NOMO-1 (cell line): ENCODE data around the gene TOLLIP.
"Not testable (repeated sequence)": the region's sequence is repeated elsewhere in the genome, so short reads cannot be mapped to it uniquely, and the experiment has no call there.

Experiments used
- DNase-seq, 2 experiments: peaks; one replicate each; lab custom pipeline; 2025; ENCODE audit not compliant: unreplicated experiment in 2 of 2; lab: John Stamatoyannopoulos, UW

TOLLIP gene

DNA sequence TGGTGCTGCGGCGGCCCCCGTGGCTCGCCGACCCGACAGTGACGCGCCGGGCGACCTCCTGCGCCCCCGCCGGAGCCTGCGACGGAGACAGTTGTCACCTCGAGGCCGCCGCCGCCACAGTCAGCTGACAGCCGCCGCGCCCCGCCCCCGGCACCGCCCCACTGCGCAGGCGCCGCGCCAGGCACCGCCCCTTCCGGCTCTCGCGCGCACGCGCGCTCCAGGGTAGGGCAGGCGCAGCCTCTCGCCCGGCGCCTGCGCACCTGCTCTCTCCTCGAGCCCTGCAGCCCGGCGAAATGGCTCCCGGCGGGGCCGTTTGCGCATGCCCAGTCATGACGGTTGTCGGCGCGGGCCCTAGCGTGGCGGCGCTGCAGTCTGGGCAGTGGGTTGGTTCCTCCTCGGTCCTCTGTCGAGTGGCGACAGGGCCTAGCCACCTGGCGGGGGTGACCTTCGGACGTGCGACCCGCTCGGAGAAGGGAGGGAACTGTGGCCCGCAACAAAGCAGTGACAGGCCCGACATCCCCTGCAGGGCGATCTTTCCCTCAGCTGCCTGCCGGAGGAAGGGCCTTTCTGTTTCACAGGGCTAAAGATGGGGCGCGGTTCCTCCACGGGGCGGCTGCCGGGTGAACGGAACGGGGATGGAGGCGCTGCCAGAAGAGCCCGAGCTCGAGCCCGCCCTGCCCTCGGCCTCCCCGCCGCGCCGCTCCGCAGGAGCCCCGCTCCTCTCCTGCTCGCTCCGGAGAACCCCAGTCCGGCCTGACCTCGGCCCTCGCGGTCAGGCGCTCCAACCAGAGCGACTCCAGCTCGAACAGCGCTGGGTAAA, at the start of gene TOLLIP:
Gene TOLLIP (minus strand): TSS at position 135 of the 820 bp plus-strand sequence. CDS start 134 bp downstream, at position 1.
- DNase-seq, result peak; percentile 88 to 95

DNA sequence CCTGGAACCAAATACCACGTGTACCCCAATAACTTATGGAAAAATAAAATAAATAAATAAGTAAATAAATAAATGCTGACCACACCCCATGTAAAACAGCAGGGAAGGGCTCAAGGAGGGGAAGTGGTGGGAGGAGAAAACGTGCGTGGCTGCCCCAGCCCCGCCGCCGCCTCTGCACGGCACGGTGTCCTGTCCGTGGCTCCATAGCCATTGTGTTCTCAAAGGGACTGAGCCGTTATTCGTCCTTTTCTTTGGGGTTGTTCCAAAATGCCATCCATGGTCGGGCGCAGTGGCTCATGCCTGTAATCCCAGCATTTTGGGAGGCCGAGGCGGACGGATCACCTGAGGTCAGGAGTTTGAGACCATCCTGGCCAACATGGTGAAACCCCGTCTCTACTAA, 49.5 kb upstream of the TOLLIP start:
- not testable (repeated sequence) for DNase-seq

DNA sequence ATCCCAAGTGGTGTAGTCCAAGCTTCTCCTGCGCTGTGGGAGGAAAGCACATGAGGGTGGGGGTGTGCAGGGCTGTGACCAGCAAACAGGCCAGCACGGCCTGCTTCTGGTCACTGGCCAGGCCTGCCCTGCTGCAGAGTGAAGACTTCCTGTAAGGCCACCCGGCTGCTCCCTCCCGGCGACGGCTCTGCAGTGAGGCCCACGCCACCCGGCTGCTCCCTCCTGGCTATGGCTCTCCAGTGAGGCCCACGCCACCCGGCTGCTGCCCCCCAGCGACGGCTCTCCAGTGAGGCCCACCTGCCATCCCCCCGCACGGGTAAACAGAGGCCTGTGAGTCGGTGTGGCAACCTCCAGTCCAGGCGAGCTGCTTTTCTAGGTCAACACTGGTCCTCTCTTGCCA, 48.9 kb upstream of the TOLLIP start:
- no peak for DNase-seq

DNA sequence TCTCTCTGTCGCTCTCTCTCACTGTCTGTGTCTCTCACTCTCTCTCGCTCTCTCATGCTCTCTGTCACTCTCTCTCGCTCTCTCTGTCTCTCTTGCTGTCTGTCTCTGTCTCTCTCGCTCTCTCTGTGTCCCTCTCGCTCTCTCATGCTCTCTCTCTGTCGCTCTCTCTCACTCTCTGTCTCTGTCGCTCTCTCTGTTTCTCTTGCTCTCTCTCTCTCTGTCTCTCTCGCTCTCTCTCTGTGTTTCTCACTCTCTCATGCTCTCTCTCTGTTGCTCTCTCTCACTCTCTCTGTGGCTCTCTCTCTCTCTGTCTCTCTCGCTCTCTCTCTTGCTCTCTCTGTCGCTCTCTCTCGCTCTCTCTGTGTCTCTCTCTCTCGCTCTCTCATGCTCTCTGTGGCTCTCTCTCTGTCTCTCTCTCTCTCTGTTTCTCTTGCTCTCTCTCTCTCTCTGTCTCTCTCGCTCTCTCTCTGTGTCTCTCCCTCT, 47.1 kb upstream of the TOLLIP start:
- no peak for DNase-seq

DNA sequence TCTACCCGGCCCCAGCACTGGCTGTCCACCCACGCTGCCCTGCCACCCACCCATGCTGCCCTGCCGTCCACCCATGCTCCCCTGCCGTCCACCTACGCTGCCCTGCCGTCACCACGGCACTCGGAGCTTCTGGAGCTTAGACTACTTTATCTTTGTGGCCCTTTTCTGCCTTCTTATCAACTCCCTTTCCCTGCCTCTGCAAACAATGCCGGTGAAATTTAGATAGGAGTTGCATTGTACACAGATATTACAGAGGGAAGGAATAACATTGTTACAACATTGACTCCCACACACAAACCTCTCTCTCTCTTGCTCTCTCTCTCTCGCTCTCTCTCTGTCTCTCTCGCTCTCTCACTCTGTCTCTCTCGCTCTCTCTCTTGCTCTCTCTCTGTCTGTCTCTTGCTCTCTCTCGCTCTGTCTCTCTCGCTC, 46.6 kb upstream of the TOLLIP start:
- DNase-seq, result no peak

DNA sequence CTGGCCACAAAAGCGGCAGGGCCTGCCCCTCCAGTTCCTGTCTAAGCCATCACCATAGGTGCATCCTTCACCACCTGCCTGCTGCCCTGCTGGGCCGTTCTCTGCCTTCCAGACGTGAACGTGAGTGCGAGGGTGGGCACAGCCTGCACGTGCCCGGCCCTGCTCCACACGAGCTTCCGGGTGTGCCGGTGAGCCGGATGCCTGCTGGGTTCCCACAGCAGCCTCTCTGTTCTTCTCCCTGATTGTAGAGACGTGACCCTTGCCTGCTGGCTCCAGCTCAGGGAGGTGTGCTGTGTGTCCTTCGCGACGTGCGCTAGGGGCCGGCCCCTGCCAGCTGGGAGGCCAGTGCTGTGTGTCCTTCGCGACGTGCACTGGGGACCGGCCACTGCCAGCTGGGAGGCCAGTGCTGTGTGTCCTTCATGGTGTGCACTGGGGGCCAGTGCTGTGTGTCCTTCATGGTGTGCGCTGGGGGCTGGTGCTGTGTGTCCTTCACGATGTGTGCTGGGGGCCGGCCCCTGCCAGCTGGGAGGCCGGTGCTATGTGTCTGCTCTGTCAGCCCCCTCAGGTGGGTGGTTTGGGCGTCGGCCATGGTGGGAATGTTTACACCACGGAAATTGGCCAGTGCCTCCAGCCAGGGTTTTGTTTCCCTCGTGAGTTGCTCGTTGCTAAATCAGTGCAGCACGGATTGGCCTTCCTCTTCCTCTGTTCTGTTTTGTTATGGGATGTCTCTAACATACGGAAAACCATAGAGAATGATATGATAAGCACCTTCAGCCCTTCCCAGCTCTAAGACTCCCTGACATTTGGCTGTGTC, 44.9 kb upstream of the TOLLIP start:
- DNase-seq, result no peak

DNA sequence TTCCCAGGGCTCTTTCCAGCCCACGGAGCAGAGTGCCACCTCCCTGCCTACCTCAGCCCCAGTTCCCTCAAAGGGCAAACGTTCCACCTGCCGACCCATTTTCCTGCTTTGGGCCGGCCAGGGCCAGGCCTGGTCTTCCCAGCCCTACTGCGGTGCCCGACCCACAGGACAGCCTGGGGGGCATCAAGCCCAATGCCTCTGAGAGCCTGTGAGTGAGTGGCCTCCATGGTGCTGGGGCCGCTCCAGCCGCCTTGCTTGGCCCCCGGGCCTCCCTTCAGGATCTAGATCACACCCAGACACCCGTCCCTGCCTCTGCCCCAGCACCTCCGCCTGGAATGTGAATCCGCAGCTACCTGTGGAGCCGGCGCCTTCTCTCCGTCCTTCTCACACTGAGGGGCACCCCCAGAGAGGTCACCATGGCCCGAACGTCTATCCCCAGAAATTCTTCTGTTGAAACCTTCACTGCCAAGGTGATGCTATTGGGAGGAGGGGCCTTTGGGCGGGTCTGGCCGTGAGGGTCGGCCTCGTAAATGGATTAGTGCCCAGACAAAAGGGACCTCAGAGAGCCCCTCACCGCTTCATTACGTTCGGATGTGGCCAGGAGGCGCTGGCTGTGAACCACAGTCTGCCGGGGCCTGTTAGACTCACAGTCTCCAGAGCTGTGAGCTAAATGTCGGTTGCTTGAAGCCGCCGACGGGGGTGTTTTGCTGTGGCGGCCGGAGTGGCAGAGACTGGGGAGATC, 44.1 kb upstream of the TOLLIP start:
- DNase-seq, result no peak

DNA sequence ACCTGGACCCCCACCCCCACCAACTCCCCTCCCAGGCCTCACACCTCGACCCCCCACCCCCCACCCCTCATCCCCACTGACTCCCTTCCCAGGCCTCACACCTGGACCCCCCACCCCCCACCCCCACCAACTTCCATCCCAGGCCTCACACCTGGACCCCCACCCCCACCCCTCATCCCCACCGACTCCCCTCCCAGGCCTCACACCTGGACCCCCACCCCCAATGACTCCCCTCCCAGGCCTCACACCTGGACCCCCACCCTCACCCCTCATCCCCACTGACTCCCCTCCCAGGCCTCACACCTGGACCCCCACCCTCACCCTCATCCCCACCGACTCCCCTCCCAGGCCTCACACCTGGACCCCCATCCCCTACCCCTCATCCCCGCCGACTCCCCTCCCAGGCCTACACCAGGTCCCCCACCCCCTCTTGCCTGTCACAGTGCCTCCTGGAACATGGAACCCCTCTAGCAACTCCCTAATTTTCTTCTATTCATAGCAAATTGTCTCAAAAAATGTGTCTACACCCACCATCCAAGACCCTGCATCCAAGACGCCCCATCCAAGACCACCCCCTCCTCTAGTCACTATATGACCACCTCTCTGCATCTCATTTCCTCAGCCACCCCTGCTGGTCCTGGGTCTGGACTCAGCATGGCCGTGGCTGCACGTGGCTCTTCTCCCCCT, 43.4 kb upstream of the TOLLIP start:
- no peak for DNase-seq

DNA sequence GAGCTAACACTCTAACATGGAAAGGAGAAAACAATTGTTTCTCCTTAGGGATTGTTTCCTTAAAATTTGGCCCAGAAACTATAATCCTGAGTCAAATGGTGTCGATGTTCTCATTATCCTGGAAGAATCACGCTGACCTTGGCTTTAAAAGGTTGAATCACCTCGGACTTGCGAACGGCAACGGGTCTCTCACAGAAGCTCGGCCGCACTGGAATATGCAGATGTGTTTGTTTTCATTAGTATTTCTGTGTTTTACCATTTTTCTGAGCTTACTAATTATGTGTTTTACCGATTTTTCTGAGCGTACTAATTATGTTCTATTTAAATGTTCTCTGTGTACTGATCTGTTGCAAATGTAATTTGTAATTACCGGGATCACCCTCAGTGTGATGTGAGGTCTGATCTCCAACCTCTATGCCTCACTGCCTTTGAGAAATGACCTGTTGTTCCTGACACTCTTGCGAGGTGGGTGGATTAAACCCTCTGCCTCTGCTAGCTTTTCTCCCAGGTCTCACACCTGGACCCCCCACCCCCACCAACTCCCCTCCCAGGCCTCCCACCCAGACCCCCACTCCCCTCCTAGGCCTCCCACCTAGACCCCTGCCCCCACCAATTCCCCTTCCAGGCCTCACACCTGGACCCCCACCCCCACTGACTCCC, 42.0 kb upstream of the TOLLIP start:
- no peak for DNase-seq

DNA sequence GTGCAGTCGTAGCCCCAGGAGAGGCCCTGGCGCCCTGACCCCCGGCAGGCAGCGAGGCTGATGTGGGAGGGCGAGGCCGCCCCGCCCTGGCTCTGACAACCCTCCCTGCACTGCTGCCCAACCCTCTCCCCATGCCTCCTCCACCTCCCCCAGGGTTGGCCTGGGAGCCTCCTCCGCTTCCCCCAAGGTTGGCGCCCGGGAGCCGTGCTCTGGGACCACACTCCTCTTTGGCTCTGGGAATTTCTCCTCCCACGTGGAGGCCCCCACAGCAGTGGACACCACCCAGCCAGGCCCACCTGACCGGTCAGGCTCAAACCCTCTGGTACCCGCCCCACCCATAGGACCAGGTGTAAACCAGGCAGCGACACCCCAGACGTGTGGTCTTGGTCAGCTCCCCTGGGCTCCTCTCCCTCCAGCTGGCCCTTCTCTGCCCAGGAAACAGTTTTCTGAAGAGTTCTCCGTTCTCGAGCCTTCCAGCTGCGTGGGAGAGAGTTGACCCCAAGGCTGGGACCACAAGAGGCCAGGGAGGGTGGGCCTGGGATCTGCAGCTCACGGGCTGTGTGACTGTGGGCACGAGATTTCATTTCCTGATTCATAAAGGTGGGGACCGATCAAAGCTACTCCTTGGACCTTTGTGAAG, 40.8 kb upstream of the TOLLIP start:
- DNase-seq, result no peak

DNA sequence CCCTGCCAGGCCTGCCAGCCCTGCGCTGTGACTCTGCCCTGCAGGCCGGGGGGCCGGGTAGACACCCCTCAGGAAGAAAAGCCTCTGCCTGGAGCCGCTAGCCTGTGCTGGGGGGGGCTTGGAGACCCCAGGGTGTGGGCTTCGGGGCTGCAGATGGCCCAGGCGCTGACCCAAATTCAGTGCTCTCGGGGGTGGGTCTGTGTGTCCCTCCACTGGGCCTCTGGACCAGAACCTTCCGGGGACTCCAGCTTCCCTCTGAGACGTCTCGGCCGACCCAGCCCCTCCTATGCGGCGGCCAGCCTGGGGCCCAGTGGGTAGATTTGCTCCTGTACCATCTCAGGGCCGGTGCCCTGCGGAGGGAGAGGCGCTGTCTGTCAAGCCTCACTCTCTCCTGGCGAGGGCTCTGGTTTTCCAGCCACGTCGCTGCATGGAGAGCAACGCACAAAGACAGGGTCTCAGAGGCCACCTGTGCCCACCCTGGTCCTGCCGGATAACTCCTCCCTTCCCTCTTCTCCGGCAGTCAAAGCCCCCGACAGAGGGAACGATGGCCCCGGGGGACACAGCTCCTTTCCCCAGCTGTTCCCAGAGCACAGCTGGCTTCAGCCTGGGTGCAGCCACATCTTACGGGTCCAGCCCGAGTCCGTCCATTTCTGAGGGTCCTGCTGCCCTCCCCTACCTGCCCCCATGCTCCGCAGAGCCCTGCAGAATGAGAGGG, 40.1 kb upstream of the TOLLIP start:
- no peak for DNase-seq

DNA sequence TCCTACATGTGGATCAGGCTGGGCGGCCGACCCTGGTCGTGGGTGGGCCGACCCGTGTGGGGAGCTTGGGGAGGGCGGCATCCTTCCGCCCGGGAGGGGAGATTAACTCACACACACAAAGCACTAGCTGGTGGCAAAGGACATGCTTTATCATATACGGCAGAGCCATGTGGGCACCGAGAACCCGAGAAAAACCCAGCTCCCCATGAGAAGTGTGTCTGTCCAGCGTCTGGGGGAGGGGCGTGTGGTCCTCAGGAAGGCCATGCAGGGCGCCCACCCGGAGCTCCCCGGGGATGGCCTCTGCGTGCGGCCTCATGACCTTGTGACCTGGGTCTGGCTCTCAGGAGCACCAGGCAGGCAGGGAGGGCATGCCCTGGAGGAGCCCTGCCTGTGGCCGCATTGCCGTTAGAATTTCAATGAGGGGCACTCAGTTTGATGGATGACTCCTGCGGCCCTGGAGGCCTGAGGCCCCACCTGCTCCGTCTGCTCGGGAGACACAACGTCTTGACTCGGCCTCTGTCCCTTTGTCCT, 39.4 kb upstream of the TOLLIP start:
- DNase-seq, result no peak

DNA sequence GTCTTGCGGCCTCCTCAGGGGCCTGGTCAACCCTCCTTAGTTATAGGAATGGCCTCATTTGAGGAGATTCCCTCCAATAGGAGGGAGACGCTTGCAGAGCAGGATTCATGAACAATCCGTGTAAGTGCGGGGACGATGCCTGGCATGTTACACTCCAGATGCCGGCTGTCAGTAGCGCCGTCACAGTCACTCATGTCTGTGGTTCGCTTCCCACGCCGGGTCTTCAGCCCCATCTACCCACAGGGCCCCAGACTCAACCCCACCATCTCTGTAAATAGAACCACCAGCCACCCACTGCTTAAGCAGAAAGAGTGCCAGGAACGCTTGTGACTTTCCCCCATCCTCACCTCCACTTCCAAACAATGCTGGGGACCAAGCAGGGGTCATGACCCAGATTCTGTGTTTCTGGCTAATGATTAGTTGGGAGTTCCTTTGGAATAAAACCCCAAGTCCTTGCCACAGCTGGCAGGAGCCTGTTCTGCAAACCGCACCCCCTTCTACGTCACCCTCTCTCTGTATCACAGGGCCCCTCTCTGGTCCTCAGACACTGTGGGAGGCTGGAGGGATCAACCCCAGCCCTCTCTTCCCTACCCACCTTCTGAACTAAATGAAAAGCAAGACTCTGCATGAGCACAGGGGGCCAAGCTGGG, 38.8 kb upstream of the TOLLIP start:
- DNase-seq, result no peak

DNA sequence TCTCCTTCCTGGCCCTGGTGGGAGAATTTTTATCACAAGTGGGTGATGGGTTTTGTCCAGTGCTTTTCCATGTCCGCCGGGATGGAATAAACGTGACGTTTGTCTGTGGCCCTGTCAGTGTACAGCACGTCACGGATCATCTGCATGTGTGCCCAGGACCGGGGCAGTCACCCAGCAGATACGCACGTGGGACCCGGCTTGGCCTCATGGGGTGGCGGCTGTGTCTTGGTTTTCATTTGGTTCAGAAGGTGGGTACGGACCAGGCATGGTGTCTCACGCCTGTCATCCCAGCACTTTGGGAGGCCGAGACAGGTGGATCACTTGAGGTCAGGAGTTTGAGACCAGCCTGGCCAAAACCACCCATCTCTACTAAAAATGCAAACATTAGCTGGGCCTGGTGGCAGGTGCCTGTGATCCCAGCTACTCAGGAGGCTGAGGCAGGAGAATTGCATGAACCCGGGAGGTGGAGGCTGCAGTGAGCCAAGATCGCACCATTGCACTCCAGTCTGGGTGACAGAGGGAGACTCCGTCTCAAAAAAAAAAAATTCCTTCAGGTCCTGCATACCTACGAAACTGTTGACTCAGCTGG, 38.1 kb upstream of the TOLLIP start:
- not testable (repeated sequence) for DNase-seq

DNA sequence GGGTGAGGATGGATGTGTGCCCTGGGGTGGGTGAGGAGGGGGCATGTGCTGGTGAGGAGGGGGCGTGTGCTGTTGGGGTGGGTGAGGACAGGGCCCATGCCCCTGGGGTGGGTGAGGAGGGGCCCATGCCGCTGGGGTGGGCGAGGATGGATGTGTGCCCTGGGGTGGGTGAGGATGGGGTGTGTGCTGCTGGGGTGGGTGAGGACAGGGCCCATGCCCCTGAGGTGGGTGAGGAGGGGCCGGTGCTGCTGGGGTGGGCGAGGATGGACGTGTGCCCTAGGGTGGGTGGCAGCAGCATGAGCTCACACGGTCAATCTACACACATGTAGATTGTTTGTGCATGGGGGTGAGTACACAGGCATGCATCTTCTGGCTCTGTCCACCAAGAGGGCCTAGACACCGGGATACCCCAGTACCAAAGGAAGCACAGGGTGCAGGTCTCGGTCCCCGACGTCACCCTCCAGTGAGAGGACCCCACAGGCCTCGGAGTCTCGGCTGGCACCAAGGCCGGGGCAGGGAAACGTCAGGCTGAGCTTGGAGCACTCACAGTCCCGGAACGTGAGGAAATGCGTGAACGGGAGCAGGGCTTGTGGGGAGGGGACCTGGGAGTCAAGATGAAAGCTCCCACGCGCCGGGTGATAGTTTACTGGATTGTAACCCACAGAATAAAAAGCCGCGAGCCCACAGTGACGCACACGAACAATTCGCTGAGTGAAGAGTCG, 37.4 kb upstream of the TOLLIP start:
- no peak for DNase-seq

DNA sequence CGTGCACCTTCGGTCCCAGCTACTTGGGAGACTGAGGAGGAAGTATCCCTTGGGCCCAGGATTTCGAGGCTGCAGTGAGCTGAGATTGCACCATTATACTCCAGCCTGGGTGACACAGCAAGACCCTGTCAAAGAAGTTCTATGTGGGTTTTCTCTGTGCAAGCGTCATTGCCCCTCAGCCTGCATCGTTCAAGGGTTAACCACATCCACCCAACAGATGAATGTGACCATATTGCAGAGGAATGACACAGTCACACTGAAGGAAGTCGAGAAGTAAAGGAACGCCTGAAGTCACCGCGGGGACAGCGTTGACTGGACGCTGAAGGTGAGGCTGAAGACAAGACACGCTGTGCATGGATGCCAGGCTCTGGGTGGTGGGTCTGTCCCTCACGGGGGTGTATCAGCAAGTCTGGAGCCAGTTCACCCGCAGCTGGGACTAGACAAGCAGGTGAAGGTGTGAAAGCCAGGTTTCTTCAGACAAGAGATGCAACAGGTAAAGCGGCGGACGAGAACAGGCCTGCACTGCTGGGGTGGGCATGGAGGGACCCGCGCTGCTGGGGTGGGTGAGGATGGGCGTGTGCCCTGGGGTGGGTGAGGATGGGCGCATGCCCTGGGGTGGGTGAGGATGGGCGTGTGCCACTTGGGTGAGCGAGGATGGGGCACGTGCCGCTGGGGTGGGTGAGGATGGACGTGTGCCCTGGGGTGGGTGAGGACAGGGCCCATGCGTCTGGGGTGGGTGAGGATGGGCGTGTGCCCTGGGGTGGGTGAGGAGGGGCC, 36.5 kb upstream of the TOLLIP start:
- DNase-seq, result no peak
